Natural killer cell (primary cell): ENCODE data around the gene ITPR1. TPM values are rescaled to one million over a fixed set of nuclear protein-coding genes. Genes with fewer than 3 reads are reported as not detected.

Source experiments
- ATAC-seq, 3 donors: fragments of 150-1000 bp in 2 of 3; fragments of 200-7000 bp in 1 of 3; cut with Tn5 transposase; 1 replicate in 1 of 3; 2 replicates in 2 of 3; pipeline ENCODE4 v1.10.0; 2021; ENCODE audit warnings: mild to moderate bottlenecking in 2 of 3, moderate library complexity in 2 of 3
- DNase-seq, 2 donors: peaks; one replicate each; pipeline versions ENCODE4 v3.0.0 to v3.0.0-alpha.2; 2013 to 2021; ENCODE audit warnings: mixed read lengths in 1 of 2
- H3K27ac ChIP-seq: one replicate; pipeline ENCODE4 v1.5.1; 2013; ENCODE audit warnings: mild to moderate bottlenecking, low read length
- H3K27me3 ChIP-seq: one replicate; pipeline ENCODE4 v1.6.1; 2013; ENCODE audit warnings: low read length; ENCODE audit not compliant: control insufficient read depth, insufficient read depth
- H3K36me3 ChIP-seq: one replicate; pipeline ENCODE4 v1.6.1; 2013; ENCODE audit warnings: low read length; ENCODE audit not compliant: control insufficient read depth, insufficient read depth
- H3K4me1 ChIP-seq: one replicate; pipeline ENCODE4 v1.6.1; 2013; ENCODE audit warnings: low read length; ENCODE audit not compliant: control insufficient read depth, insufficient read depth
- H3K4me3 ChIP-seq: one replicate; pipeline ENCODE4 v1.5.1; 2013; ENCODE audit warnings: low read length
- H3K9me3 ChIP-seq: one replicate; pipeline ENCODE4 v1.6.1; 2013; ENCODE audit warnings: low read length; ENCODE audit not compliant: control insufficient read depth, insufficient read depth
- H3K27ac Mint-ChIP-seq, 2 donors: one replicate each; pipeline ENCODE4 v1.8.0; 2022; ENCODE audit warnings: mild to moderate bottlenecking in 2 of 2, mixed read lengths in 2 of 2, moderate library complexity in 1 of 2
- H3K27me3 Mint-ChIP-seq, 2 donors: one replicate each; pipeline ENCODE4 v1.8.0; 2022; ENCODE audit warnings: low read depth in 2 of 2, mixed read lengths in 2 of 2
- H3K36me3 Mint-ChIP-seq: one replicate; pipeline ENCODE4 v1.8.0; 2022; ENCODE audit warnings: mixed read lengths
- H3K4me1 Mint-ChIP-seq, 2 donors: one replicate each; pipeline ENCODE4 v1.8.0; 2022; ENCODE audit warnings: mixed read lengths in 2 of 2
- H3K4me3 Mint-ChIP-seq: one replicate; pipeline ENCODE4 v1.8.0; 2022; ENCODE audit warnings: mild to moderate bottlenecking, moderate library complexity, mixed read lengths
- H3K9me3 Mint-ChIP-seq, 2 donors: one replicate each; pipeline ENCODE4 v1.8.0; 2022; ENCODE audit warnings: mixed read lengths in 2 of 2
- WGBS: methylation state at CpG from one replicate; pipeline ENCODE4 v1.1.7; 2013; ENCODE audit warnings: missing lambda C conversion rate; ENCODE audit not compliant: insufficient coverage; 5-methylcytosine and 5-hydroxymethylcytosine counted together
- intact Hi-C: fragments of 100-400 bp; cut with micrococcal nuclease; formaldehyde crosslinking; loops from one replicate; pipeline ENCODE4 v1.14.2; 2022
- total RNA-seq, 4 donors: library from RNA; stranded (reverse); fragments of 120-200 nt in 1 of 4; gene quantifications; one replicate each; pipeline versions ENCODE4 v1.2.3 to v1.2.4, GENCODE V29; 2013 to 2022
- TF ChIP-seq, protein P1 (sequence below): fragments of 200-600 bp; IDR thresholded peaks from one replicate; pipeline ENCODE4 v1.8.0; 2022; ENCODE audit warnings: antibody characterized with exemption

Gene ITPR1
- total RNA-seq, 3 donors from 2014 or later (not counting 1 experiment from before 2014, with no cell fraction given): 86.7 to 123 (median 94.8) TPM

DNA sequence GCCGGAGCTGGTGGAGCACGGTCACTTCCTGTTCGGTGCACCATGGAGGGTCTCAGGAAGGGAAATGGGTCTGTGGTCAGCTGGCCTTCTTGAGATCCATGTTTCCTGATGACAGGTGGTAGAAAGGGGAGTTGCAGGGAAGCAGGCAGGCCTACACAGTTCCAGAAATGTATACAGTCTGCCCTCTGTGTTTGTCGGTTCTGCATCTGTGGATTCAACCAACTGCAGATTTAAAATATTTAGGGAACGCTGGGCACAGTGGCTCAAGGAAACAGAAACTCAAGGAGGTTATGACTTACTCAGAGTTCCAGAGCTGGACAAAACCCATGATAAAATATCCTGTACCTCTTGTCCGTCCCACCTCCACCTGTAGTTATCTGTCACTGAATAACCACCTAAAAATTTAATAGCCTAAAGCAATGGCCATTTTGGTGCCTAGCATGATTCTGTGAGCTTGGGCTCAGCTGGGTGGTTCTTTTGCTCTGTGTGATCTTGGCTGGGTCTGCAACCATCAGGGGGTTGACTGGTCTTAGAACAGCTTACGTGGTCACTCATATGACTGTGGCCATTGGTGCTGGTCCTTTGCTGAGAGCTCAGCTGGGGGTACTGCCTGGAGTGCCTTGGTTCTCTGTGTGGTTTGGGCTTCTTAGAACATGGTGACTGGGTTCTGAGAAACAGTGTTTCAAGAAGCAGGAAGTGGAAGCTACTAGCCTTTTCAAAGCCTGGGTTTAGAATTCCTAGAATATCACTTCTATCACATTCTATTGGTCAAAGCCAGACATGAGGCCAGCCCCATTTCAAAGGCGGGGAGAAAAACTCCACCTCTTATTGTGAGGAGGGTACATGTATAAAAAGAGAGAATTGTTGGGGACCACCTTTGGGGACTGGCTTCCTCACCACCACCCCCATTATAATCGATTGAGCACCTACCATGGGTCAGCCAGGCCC lies 246.4 kb downstream of the ITPR1 start:
- Mint-ChIP-seq H3K9me3 (peaks cover 0 to 2% of the 10 kb centered on the region in 2 donors), H3K36me3 (no peaks in the 10 kb centered on the region), H3K4me3 (peak overlapping the region; percentile 78), H3K27me3 (no peaks in the 10 kb centered on the region), H3K4me1 (peaks cover 68 to 79% of the 10 kb centered on the region in 2 donors), H3K27ac (peak overlapping the region; percentile 88 to 92)
- intact Hi-C loops: loop anchor here (1.0 to 2.0 kb wide), 2 partner anchors 9 to 241 kb away; no protein-coding TSS in a partner anchor
- Histone ChIP-seq H3K9me3 (peaks cover 9% of the 10 kb centered on the region), H3K4me3 (no peak overlapping the region), H3K27me3 (no peaks in the 10 kb centered on the region), H3K4me1 (peaks cover 63% of the 10 kb centered on the region), H3K36me3 (peaks cover under 1% of the 10 kb centered on the region), H3K27ac (peak overlapping the region; percentile 81)
- DNase-seq (no peak), ATAC-seq (peak in 1 of 3 donors; percentile 58)
- TF ChIP-seq, protein P1, sequence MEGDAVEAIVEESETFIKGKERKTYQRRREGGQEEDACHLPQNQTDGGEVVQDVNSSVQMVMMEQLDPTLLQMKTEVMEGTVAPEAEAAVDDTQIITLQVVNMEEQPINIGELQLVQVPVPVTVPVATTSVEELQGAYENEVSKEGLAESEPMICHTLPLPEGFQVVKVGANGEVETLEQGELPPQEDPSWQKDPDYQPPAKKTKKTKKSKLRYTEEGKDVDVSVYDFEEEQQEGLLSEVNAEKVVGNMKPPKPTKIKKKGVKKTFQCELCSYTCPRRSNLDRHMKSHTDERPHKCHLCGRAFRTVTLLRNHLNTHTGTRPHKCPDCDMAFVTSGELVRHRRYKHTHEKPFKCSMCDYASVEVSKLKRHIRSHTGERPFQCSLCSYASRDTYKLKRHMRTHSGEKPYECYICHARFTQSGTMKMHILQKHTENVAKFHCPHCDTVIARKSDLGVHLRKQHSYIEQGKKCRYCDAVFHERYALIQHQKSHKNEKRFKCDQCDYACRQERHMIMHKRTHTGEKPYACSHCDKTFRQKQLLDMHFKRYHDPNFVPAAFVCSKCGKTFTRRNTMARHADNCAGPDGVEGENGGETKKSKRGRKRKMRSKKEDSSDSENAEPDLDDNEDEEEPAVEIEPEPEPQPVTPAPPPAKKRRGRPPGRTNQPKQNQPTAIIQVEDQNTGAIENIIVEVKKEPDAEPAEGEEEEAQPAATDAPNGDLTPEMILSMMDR: no peak
- WGBS: 86% methylated on average over 8 of the region's 9 CpGs

DNA sequence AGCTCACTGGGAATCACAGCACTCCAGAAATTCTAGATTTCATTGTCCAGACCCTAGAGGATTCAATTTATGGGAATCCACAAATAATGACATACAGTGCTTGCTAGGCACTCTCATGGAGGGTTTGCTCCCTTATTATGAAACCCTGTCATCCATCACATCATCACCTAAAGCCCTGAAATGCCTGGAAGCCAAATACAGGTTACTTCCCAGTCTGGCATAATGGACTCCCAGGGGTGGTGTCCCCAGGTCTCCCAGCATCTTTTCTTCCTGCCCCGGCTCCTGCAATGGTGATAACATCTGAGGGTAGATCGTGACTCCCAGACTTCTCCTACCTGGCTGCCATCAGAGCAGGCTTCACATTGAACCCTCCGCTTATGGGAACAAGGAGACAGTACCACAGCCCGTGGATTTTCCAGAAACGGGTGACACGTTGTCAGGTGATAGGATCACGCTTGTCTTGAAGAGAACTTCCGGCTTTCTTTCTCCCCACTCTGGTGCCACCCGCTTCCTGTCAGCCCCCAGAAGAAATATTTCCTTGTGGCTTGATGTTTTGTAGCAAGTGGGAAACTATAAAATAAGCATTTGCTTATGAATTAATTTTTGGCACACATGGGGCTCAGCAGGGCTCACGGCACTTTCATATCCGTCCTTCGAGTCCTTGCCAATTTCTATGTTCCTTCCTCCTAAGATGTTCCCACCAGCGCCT lies 247.4 kb downstream of the ITPR1 start:
- Mint-ChIP-seq H3K36me3 (no peaks in the 10 kb centered on the region), H3K4me1 (peaks cover 74 to 75% of the 10 kb centered on the region in 2 donors), H3K4me3 (peak overlapping the region; percentile 78), H3K27me3 (no peaks in the 10 kb centered on the region), H3K27ac (peak overlapping the region; percentile 88 to 92), H3K9me3 (peaks cover 0 to 2% of the 10 kb centered on the region in 2 donors)
- ATAC-seq: peak; percentile 35 to 53 (median 41)
- peak; percentile 32 to 53 for DNase-seq
- TF ChIP-seq, protein P1: no peak
- Histone ChIP-seq H3K27me3 (no peaks in the 10 kb centered on the region), H3K36me3 (no peaks in the 10 kb centered on the region), H3K27ac (peak overlapping the region; percentile 81), H3K9me3 (peaks cover 9% of the 10 kb centered on the region), H3K4me3 (no peak overlapping the region), H3K4me1 (peaks cover 63% of the 10 kb centered on the region)
- 19% methylated on average over 13 of the region's 13 CpGs for WGBS
- intact Hi-C loops: loop anchor here (2.0 kb wide), 1 partner anchor 240 kb away; no protein-coding TSS in a partner anchor

DNA sequence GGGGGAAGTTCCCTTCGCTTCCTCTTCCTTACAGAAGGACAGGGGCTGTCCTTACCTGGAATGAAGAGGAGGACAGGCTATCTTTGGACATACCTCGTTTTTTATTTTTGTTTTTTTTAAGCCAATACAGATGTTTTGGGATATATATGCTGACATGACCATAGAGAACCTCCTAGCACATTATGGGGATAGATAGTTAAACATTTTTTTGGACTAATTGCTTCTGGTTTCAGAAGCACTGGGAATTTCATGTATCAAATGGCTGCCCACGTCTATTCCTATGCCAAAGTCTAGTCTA lies 247.9 kb downstream of the ITPR1 start:
- no peaks in the 10 kb centered on the region for H3K36me3 ChIP-seq
- intact Hi-C loops: loop anchor here (2.0 kb wide), 1 partner anchor 240 kb away; no protein-coding TSS in a partner anchor

More for the DNA sequence above, 247.9 kb downstream of the ITPR1 start:
- no peak overlapping the region for H3K4me3 ChIP-seq
- DNase-seq: no peak
- TF ChIP-seq, protein P1: no peak
- H3K27me3 Mint-ChIP-seq: no peaks in the 10 kb centered on the region
- peak in 1 of 3 donors; percentile 2 for ATAC-seq
- H3K27ac ChIP-seq: peak overlapping the region; percentile 81
- peak overlapping the region; percentile 78 for H3K4me3 Mint-ChIP-seq
- peaks cover 63% of the 10 kb centered on the region for H3K4me1 ChIP-seq
- WGBS: 0% methylated on average over 1 of the region's 3 CpGs
- H3K4me1 Mint-ChIP-seq: peaks cover 77 to 78% of the 10 kb centered on the region in 2 donors
- peaks cover 9% of the 10 kb centered on the region for H3K9me3 ChIP-seq
- H3K36me3 Mint-ChIP-seq: no peaks in the 10 kb centered on the region
- H3K27ac Mint-ChIP-seq: peak overlapping the region; percentile 88 to 92
- peaks cover 0 to 2% of the 10 kb centered on the region in 2 donors for H3K9me3 Mint-ChIP-seq
- H3K27me3 ChIP-seq: no peaks in the 10 kb centered on the region
